HG02798 (cell line): ENCODE results near the gene CAPN13.

ENCODE experiments used
- ATAC-seq: cut with Tn5 transposase; IDR thresholded peaks from one replicate; pipeline ENCODE4 v1.9.1; 2021; ENCODE audit warnings: mild to moderate bottlenecking; ENCODE audit not compliant: unreplicated experiment, poor library complexity

Gene CAPN13

GRCh38 chr2:30765876-30766470 is 41.3 kb downstream of the CAPN13 start:
- ATAC-seq = no peak

DNA sequence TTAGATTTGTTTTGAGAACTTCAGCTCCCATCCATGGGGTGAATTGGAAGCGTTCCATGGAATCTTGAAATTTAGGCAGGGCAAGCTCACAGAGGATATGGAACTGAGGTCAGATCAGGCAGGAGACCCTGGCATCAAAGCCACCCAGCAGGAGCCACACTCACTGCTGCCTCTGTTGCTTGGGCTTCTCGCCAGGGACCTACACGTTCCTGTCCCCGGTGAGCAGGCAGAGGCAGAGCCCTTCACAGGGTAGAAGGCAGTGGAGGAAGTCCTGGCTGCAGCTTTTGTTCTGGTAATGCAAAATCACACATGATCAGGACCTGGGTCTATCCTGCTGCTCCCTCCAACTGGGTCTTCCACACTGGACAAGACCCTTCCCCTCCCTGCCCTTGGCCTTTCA is 42.1 kb downstream of the CAPN13 start:
- ATAC-seq = no peak

- no peak for ATAC-seq
These were observed 43.0 kb downstream of the CAPN13 start for GRCh38 chr2:30764021-30764800.

GRCh38 chr2:30763151-30763660 is 44.0 kb downstream of the CAPN13 start:
- no peak for ATAC-seq

- no peak for ATAC-seq
These were observed 46.0 kb downstream of the CAPN13 start for GRCh38 chr2:30761226-30761625.

DNA sequence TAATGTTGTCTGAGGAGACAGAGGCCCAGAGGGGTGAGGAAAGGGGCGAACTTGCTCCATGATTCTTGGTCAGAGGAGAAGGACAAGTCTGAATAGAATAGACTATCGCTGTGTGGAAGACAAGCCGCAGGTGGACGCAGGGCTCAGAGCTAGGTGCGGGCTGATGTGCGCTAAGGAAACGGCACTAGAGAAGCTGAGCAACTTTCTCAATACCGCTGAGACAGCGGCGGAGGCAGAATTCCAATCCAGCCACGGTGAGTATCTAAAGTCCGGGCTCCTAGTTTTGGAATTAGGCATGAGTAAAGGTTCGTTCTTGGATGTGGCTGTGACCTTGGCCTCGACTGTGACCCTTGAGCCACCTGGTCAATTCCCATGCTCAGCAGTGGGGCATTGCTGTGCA is 47.8 kb downstream of the CAPN13 start:
- ATAC-seq = no peak

- no peak for ATAC-seq
These were observed 49.0 kb downstream of the CAPN13 start for GRCh38 chr2:30758191-30758651.

DNA sequence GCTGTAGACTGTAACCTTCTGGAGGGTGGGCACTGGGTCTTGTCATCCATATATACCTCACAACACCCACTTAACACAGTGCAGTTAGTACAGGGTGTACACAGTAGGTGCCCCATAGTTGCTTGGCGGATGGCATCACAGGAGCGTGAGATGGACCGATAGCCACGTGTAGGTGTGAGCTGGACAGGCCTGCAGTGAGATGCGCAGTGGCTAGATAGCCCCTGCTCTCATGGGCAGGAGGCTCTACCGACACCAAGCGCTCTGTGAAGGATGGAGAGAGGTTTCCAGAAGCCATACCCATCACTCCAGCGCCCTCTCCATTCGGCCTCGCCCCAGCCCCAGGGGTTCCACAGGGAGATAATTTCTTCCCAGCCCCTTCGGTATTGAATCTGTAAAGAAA is 49.5 kb downstream of the CAPN13 start:
- ATAC-seq = no peak

- ATAC-seq = no peak
These were observed 50.3 kb downstream of the CAPN13 start for GRCh38 chr2:30756971-30757370.

- no peak for ATAC-seq
These were observed 51.1 kb downstream of the CAPN13 start for GRCh38 chr2:30756051-30756719.

DNA sequence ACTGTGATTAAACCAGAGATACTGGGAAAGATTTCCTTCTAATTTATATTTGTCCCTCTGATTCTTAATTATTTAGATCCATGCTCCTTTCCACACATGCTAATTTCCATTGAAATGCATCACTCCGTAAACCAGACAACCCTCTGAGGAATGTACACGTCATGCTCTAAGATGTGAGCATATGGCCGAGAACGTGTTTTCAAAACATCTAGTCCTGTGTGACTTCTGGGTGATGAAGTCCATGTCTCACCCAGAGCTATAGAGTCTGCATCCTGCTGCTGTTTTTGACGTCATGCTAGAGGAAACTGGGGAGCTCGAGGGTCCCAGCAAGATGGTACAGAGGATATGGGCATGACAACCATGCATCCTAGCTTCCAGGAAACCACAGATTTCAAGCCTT is 53.6 kb downstream of the CAPN13 start:
- no peak for ATAC-seq

DNA sequence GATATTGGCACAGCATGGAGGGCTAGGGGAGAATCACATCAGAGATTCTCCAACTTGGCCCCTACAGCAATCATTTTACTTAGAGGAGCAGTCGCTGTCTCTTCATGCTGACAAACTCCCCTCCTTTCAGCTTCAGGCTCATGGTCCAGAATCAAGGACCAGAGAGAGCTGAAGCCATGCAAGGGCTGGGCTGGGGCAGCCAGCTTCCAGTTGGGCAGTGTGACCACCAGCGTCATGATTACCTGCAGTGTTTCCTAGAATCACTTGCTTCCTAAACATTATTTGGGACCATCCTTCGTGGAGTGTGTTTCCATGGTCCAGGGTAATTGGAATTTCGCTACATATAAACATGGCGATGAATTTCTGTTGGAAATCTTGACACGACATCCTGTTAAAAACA is 54.4 kb downstream of the CAPN13 start:
- no peak for ATAC-seq

- ATAC-seq = no peak
These were observed 60.0 kb downstream of the CAPN13 start for GRCh38 chr2:30747206-30747605.

GRCh38 chr2:30744823-30745222 is 62.4 kb downstream of the CAPN13 start:
- no peak for ATAC-seq

DNA sequence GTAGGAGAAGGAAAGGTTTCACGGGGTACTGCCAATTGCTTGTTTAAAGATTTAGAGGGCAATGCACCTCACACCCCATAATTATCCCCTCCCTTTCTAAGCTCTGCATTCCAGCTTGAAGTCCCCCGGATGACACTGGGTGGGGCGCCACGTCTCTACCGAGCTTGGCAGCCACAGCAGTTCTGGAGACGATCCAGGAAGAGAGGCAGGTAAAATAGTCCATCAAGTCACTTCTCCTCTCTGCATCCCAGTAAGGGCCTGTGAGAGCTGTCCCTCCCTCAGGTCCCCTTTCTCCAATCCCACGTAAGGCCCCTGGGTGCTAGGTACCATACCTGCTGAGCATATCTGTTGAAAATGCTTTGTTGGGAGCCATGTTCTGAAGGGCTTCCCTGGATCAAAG is 65.7 kb downstream of the CAPN13 start:
- ATAC-seq = no peak

GRCh38 chr2:30738141-30738911 is 68.9 kb downstream of the CAPN13 start:
- no peak for ATAC-seq

- ATAC-seq = no peak
These were observed 70.0 kb downstream of the CAPN13 start for GRCh38 chr2:30737326-30737610.

DNA sequence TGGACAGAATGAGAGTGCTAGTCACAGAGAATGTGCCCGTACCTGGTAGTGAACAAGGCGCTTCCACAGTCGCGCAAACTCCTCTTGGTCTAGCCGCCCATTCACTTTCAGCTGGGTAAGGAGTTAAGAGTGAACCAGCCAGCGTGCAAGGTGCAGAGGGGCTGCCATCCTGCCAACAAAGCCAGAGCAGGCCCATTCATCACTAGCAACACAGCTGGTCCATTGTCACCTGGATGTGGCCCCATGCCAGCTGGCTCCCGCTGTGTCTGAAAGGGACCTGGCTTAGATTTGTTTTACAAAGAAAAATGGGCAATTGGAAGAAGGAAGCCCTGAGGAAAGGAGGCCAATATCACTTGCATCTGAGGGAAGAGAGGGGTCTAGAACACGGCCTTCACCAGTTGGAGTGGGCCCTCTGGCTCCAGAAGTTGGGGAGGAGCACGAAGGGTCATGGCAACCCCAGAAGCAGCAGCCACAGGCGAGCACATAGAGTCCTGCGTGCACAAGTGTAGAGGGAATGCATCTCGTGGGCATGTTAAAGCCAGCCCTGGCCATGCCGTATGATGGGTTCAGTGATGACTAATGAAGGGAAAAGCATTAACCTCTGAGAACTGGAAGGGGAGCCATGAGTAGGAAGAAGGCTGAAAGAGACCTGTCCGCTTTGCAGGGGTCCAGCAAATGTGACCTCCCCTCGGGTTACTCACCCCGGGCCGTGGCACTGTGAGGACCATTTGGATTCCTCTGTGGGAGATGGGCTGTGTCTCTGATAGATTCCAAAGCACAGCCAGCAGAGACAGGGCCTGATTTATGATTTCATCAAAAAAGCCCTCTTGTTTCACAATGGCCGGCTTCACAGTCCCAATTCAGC is 70.6 kb downstream of the CAPN13 start:
- ATAC-seq = no peak

- no peak for ATAC-seq
These were observed 73.2 kb downstream of the CAPN13 start for GRCh38 chr2:30733876-30734520.
